HG02943 (cell line): ENCODE measurements around the gene PRTN3.

Source experiments
- ATAC-seq: cut with Tn5 transposase; IDR thresholded peaks from one replicate; pipeline ENCODE4 v1.9.1; 2021; ENCODE audit warnings: mild to moderate bottlenecking, low read depth, moderate library complexity; ENCODE audit not compliant: unreplicated experiment

Gene PRTN3

DNA sequence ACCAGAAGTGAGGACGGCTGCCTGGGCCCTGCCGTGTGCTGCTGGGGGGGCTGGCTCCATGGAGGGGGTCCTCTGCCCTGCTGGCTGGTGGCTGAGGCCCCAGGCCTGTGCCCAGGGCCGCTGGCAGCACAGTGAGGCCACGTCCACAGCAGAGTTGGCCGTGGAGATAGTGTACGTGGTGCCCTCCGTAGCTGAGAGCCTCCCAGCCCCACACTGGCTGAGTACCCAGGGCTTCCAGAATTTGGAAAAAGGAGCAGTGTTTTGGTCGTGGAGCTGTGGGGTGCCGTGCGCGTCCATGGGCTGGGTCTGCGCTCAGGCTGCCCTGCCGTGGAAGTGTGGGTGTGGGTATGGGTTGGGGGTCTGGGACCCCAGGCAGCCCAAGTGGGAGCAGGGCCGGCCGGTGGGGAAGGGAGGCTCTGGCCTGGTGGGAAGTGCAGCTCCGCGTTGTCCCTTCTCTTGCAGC is 37.7 kb upstream of the PRTN3 start:
- ATAC-seq, result no peak

DNA sequence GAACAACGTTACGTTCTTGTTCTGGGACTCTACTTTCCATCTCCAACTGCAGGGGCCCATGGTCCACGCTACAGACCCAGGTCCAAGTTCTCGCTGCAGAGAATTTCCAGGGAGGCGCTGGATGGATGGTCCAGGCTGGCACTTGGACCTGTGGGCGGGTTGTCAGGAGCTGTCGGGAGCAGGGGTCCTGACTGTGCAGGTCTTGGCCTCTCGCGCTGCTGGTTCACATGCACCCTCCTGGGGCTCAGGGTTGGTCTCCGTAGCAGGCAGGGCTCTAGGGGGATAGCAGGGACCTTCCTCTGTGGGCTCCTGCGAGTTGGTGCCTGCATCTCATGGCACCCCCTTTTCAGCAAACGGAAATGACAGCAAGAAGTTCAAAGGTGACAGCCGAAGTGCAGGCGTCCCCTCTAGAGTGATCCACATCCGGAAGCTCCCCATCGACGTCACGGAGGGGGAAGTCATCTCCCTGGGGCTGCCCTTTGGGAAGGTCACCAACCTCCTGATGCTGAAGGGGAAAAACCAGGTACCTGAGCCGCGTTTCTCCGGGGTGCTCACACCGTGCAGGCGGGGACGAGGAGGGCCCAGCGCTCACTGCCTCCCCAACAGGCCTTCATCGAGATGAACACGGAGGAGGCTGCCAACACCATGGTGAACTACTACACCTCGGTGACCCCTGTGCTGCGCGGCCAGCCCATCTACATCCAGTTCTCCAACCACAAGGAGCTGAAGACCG is 36.9 kb upstream of the PRTN3 start:
- ATAC-seq, result no peak

DNA sequence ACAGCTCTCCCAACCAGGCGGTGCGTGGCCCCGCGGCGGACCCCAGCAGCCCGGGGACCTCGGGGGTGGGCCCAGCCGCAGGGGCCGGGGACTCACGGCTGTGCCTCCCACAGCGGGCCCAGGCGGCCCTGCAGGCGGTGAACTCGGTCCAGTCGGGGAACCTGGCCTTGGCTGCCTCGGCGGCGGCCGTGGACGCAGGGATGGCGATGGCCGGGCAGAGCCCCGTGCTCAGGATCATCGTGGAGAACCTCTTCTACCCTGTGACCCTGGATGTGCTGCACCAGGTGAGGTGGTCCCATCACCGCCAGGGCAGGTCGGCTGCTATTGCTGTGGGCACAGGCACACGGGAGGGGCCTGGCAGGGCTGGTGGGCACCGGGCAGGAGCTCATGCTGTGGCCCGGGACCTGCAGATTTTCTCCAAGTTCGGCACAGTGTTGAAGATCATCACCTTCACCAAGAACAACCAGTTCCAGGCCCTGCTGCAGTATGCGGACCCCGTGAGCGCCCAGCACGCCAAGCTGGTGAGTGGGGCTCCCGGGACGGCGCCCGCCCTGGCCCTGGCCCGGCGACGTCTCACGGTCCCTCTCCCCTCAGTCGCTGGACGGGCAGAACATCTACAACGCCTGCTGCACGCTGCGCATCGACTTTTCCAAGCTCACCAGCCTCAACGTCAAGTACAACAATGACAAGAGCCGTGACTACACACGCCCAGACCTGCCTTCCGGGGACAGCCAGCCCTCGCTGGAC is 36.2 kb upstream of the PRTN3 start:
- ATAC-seq, result no peak

- no peak for ATAC-seq
These were observed 35.6 kb upstream of the PRTN3 start for GRCh38 chr19:805166-805551.

GRCh38 chr19:805600-806550 is 34.9 kb upstream of the PRTN3 start:
- no peak for ATAC-seq

GRCh38 chr19:806815-807421 is 33.9 kb upstream of the PRTN3 start:
- no peak for ATAC-seq

DNA sequence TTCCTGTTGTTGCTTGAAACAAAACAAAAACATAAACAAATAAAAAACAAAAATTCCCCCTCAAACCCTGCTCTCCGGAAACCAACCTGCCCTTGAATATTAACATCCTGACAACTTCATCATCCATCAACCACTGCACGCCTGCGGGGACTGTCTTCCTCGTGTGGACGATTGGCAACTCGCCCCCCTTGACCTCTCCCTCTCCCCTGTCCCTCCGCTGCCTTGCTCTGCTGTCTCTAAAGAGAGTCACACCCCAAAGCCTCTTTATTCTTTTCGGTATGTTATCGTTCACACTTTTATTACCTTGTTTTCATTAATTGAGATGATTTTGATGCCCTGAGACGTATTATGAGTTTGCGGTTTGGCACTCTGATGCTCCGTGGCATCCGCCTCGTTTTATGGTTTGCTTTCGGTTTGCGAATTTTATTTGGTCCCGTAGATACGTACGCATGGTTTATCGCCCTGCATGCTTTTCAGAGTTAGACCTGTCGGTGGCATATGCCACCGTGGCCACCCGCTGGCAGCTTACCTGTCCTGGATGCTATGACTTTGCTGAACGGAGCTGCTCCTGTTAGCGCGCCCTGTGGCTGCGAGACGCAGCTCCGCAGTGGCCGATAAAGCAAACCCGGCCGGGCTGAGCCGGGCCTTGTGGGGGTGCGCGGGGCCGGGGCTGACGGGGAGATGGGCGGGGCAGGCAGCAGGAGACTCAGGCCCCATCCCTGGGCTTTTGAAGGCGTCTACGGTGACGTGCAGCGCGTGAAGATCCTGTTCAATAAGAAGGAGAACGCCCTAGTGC is 33.0 kb upstream of the PRTN3 start:
- ATAC-seq, result no peak

DNA sequence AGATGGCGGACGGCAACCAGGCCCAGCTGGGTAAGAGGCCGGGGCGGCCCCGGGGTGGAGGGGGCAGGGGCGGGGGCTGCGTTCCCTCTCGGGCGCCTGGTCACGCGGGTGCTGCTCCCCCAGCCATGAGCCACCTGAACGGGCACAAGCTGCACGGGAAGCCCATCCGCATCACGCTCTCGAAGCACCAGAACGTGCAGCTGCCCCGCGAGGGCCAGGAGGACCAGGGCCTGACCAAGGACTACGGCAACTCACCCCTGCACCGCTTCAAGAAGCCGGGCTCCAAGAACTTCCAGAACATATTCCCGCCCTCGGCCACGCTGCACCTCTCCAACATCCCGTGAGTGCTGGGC is 32.4 kb upstream of the PRTN3 start:
- no peak for ATAC-seq

DNA sequence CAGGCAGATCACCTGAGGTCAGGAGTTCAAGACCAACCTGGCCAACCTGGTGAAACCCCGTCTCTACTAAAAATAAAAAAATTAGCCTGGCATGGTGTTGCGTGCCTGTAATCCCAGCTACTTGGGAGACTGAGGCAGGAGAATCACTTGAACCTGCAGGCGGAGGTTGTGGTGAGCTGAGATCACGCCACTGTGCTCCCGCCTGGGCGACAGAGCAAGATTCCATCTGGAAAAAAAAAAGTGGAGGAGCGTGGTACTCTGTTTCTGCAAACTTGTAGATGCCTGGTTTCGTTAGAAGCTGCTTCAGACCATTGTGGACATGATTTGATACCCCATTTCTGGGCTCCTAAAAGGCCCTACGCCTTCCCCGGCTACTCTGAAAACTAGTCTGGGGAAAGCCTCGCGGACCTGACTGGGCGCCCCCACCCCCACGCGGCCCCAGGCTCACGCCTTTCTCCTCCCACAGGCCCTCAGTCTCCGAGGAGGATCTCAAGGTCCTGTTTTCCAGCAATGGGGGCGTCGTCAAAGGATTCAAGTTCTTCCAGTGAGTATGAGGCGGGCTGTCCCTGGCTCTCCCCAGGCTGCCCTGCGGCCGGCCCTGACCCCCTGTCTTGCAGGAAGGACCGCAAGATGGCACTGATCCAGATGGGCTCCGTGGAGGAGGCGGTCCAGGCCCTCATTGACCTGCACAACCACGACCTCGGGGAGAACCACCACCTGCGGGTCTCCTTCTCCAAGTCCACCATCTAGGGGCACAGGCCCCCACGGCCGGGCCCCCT is 30.5 kb upstream of the PRTN3 start:
- ATAC-seq, result no peak

DNA sequence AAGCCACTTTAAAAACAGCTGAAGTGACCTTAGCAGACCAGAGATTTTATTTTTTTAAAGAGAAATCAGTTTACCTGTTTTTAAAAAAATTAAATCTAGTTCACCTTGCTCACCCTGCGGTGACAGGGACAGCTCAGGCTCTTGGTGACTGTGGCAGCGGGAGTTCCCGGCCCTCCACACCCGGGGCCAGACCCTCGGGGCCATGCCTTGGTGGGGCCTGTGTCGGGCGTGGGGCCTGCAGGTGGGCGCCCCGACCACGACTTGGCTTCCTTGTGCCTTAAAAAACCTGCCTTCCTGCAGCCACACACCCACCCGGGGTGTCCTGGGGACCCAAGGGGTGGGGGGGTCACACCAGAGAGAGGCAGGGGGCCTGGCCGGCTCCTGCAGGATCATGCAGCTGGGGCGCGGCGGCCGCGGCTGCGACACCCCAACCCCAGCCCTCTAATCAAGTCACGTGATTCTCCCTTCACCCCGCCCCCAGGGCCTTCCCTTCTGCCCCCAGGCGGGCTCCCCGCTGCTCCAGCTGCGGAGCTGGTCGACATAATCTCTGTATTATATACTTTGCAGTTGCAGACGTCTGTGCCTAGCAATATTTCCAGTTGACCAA is 29.8 kb upstream of the PRTN3 start:
- no peak for ATAC-seq

GRCh38 chr19:811506-812048 is 29.2 kb upstream of the PRTN3 start:
- no peak for ATAC-seq

DNA sequence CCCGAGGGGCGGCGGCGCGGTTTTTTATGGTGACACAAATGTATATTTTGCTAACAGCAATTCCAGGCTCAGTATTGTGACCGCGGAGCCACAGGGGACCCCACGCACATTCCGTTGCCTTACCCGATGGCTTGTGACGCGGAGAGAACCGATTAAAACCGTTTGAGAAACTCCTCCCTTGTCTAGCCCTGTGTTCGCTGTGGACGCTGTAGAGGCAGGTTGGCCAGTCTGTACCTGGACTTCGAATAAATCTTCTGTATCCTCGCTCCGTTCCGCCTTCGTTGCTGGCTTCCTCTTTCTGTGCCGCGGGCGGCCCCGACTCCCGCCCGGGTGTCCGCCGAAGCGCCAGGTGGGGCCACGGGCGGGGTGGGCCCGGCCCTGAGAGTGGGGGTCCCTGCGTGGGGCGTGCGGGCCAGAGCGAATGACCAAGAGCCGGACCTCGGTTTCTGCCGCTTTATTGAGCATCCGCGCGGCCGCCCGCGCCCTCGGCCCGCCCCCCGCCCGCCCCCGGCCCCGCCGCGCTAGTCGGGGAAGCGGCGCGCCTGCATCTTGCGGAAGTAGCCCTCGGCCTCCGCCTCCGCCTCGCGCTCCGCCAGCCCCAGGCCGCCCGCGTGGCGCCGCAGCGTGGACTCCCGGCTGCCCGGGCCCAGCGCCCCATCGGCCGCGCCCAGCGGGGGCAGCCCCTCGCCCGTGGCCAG is 28.6 kb upstream of the PRTN3 start:
- ATAC-seq, result no peak

DNA sequence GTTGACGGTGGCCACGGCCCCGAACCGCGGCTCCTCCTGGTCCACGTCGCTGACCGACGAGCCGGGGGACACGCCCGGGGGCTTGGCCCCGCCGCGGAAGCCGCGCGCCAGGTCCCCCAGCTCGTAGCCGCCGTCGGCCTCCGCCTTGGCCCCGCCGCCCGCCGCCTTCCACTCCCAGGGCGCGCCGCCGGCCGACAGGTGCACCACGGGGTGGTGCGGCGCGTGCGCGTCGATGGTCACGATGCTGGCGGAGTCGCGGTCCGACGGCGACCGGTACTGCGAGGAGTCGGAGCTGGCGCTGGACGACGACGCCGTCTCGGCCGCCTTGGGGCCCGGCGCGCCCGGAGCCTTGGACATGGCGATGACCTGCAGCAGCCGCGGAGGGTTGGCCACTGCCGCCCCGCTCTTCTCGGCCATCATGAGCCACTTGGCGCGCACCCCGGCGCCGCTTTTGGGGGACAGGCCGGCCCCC is 28.0 kb upstream of the PRTN3 start:
- ATAC-seq, result no peak

DNA sequence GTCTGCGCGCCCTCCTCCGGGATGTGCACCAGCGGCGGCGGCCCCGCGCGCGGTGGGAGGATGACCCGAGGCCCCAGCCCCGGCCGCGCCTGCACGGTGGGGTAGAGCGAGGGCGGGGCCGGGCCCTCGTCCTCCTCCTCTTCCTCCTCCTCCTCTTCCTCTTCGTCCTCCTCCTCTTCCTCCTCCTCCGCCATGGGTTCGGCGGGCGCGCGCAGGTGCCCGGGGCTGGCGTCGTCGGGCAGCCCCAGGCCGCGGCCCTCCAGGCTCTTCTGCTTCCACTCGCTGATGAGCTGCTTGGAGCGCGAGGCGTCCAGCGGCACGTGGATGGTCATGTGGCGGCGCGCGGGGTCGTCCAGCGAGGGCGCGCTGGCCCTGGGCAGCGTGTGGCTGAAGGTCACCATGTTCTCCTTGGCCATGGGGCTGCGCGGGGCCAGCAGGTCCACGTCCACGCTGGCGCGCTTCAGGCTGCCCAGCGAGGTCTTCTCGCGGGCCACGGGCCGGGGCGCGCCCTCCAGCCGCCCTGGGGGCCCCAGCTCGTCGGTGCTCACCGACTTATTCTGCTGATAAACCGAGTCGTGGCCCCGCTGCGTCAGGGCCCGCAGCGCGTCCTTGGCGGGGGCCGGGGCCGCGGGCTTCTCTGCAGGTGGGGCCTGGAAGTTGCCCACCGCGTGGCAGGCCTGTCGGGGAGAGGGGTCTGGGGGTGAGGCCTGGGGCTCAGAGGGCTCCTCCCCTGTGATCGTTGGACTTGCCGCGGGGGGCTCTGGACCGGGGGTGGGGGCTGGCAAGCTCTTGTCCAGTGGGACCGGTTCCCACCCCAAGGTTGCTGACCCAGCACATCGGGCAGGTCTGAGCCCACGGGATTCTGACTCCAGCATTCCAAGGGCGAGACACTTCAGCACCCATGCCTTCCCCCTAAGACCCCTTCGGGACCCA is 27.3 kb upstream of the PRTN3 start:
- no peak for ATAC-seq

GRCh38 chr19:814152-815078 is 26.4 kb upstream of the PRTN3 start:
- ATAC-seq, result no peak
